Endothelial cell of umbilical vein (primary cell): ENCODE data around the gene CYSLTR1. TPM values are rescaled to one million over a fixed set of nuclear protein-coding genes. Genes with fewer than 3 reads are reported as not detected.

Experiments
- BruUV-seq: library from RNA; stranded (reverse); fragments of 400-500 nt; replicated peaks from 2 replicates; lab custom pipeline; 2021; lab: Mats Ljungman, UMichigan
- CTCF ChIA-PET: fragments of 300-600, 350-600 bp; sonication (Branson Sonifier 250); formaldehyde crosslinking; loops from one replicate; lab custom pipeline; 2021; ENCODE audit warnings: antibody characterized with exemption, inconsistent platforms; lab: Charles Lee
- POLR2A ChIA-PET: fragments of 300-600, 350-600 bp; sonication (Branson Sonifier 250); formaldehyde crosslinking; loops from one replicate; lab custom pipeline; 2021; ENCODE audit warnings: antibody characterized with exemption, inconsistent platforms; lab: Charles Lee
- DNase-seq: peaks from one replicate; pipeline ENCODE4 v3.0.0-alpha.2; 2011; ENCODE audit warnings: low read depth, low spot score
- FAIRE-seq: peaks from 2 replicates; lab custom pipeline; 2011; peaks lifted over from hg19 to GRCh38; lab: Jason Lieb, UNC
- H2AFZ ChIP-seq: 2 replicates; pipeline ENCODE4 v1.6.0; 2012; ENCODE audit warnings: low read depth, low read length, control low read depth, inconsistent platforms
- H3K27ac ChIP-seq: 2 replicates; pipeline ENCODE4 v1.5.1; 2011; ENCODE audit warnings: low read depth, mild to moderate bottlenecking, control low read depth, low read length, moderate library complexity; ENCODE audit not compliant: insufficient read depth
- H3K27me3 ChIP-seq, 2 experiments: 2 replicates each; pipeline versions ENCODE4 v1.6.0 to v1.6.1; 2011; ENCODE audit warnings: low read length in 2 of 2, mixed read lengths in 1 of 2; ENCODE audit not compliant: control insufficient read depth in 2 of 2, insufficient read depth in 2 of 2
- H3K36me3 ChIP-seq, 2 experiments: 2 replicates in 1 of 2; 3 replicates in 1 of 2; pipeline ENCODE4 v1.5.1; 2011; ENCODE audit warnings: low read length in 2 of 2, mild to moderate bottlenecking in 1 of 2, moderate library complexity in 1 of 2; ENCODE audit not compliant: control insufficient read depth in 2 of 2, insufficient read depth in 2 of 2; ENCODE audit errors: extremely low read depth in 1 of 2
- H3K4me1 ChIP-seq: 3 replicates; pipeline ENCODE4 v1.5.1; 2011; ENCODE audit warnings: mild to moderate bottlenecking, low read length; ENCODE audit not compliant: control insufficient read depth, insufficient read depth; ENCODE audit errors: extremely low read depth
- H3K4me2 ChIP-seq: 2 replicates; pipeline ENCODE4 v1.6.1; 2011; ENCODE audit warnings: low read length, control low read depth, mixed read lengths; ENCODE audit not compliant: insufficient read depth
- H3K4me3 ChIP-seq, 3 experiments: fragments of 200-600 bp in 1 of 3; sonication (generic), shearing (Covaris generic) in 1 of 3; replicated peaks in 1 of 3; 2 replicates each; pipeline ENCODE4 v1.5.1; 2011 to 2016; ENCODE audit warnings: control low read depth in 3 of 3, low read length in 3 of 3, mild to moderate bottlenecking in 2 of 3, inconsistent platforms in 1 of 3, low read depth in 1 of 3, moderate library complexity in 1 of 3; ENCODE audit not compliant: insufficient read depth in 1 of 3
- H3K79me2 ChIP-seq: 2 replicates; pipeline ENCODE4 v1.6.0; 2012; ENCODE audit warnings: low read length, inconsistent platforms; ENCODE audit not compliant: control insufficient read depth, insufficient read depth
- H3K9ac ChIP-seq: replicated peaks from 2 replicates; pipeline ENCODE3; 2011; ENCODE audit warnings: low read length, control low read depth; ENCODE audit not compliant: insufficient read depth; ENCODE audit errors: extremely low read depth
- H3K9me1 ChIP-seq: replicated peaks from 3 replicates; pipeline ENCODE4 v1.6.0; 2011; ENCODE audit warnings: mild to moderate bottlenecking, low read length; ENCODE audit not compliant: control insufficient read depth, insufficient read depth; ENCODE audit errors: extremely low read depth
- H3K9me3 ChIP-seq: replicated peaks from 2 replicates; pipeline ENCODE4 v1.5.1; 2012; ENCODE audit warnings: low read length, inconsistent platforms; ENCODE audit not compliant: control insufficient read depth, insufficient read depth
- H4K20me1 ChIP-seq: replicated peaks from 2 replicates; pipeline ENCODE3; 2011; ENCODE audit warnings: mild to moderate bottlenecking, low read length; ENCODE audit not compliant: control insufficient read depth, insufficient read depth; ENCODE audit errors: extremely low read depth
- EZH2 ChIP-seq: IDR thresholded peaks from 2 replicates; pipeline ENCODE4 v1.6.1; 2012; ENCODE audit warnings: borderline replicate concordance, low read depth, mild to moderate bottlenecking, moderate library complexity, low read length, inconsistent platforms; ENCODE audit not compliant: severe bottlenecking
- FOS ChIP-seq: IDR thresholded peaks from 2 replicates; pipeline ENCODE4 v1.6.1; 2011; ENCODE audit warnings: mild to moderate bottlenecking, low read length, moderate library complexity, borderline replicate concordance; ENCODE audit not compliant: insufficient read depth
- GATA2 ChIP-seq: IDR thresholded peaks from 2 replicates; pipeline ENCODE4 v1.7.0; 2011; ENCODE audit warnings: low read depth, mild to moderate bottlenecking, moderate library complexity, mixed read lengths, low read length; ENCODE audit not compliant: insufficient read length, insufficient read depth
- JUN ChIP-seq: IDR thresholded peaks from 2 replicates; pipeline ENCODE4 v1.6.1; 2011; ENCODE audit warnings: borderline replicate concordance, low read depth; ENCODE audit not compliant: insufficient read length, insufficient read depth
- MAX ChIP-seq: IDR thresholded peaks from 2 replicates; pipeline ENCODE4 v1.6.1; 2011; ENCODE audit not compliant: insufficient read depth, insufficient read length
- MYC ChIP-seq: IDR thresholded peaks from one replicate; pipeline ENCODE4 v1.6.1; 2011; ENCODE audit warnings: mild to moderate bottlenecking, low read depth, low read length
- POLR2A ChIP-seq: IDR thresholded peaks from 2 replicates; pipeline ENCODE4 v1.6.1; 2012; ENCODE audit warnings: low read depth, mild to moderate bottlenecking, control low read depth, low read length
- POLR2AphosphoS5 ChIP-seq: IDR thresholded peaks from 2 replicates; pipeline ENCODE4 v1.6.1; 2012; ENCODE audit warnings: low read depth, mild to moderate bottlenecking, control low read depth, low read length, moderate library complexity; ENCODE audit not compliant: insufficient read depth
- dilution Hi-C: fragments of 300-500 bp; cut with MboI; formaldehyde crosslinking; loops from one replicate; pipeline ENCODE4 v1.15.0; 2019; ENCODE audit warnings: low sequenced_read_pairs; ENCODE audit not compliant: extremely low pct_ligation_motif_present
- intact Hi-C: fragments of 100-400 bp; cut with micrococcal nuclease; formaldehyde crosslinking; loops from one replicate; pipeline ENCODE4 v1.10.0; 2022
- polyA plus RNA-seq, 4 experiments: library from polyadenylated mRNA; depleted of rRNA in 3 of 4; stranded (reverse) in 3 of 4; unstranded in 1 of 4; fragments of >200 nt; gene quantifications; 2 replicates each; pipeline versions ENCODE4 v1.2.1 to v1.2.3, GENCODE V29; 2011 to 2012; ENCODE audit warnings: missing spikeins in 1 of 4
- total RNA-seq: library from RNA; stranded (reverse); gene quantifications from 2 replicates; pipeline ENCODE4 v1.2.3, GENCODE V29; 2021
- TF ChIP-seq, protein P1 (sequence below), 2 donors: IDR thresholded peaks; 1 replicate in 1 of 2; 2 replicates in 1 of 2; pipeline ENCODE4 v1.5.1; 2011; ENCODE audit warnings: low read length in 2 of 2, mild to moderate bottlenecking in 2 of 2, moderate library complexity in 2 of 2, control low read depth in 1 of 2, inconsistent platforms in 1 of 2, low read depth in 1 of 2; ENCODE audit not compliant: insufficient read depth in 1 of 2; ENCODE audit errors: extremely low read depth in 1 of 2

Gene CYSLTR1
- total and polyA plus RNA-seq, 2 donors (not counting 3 experiments of a cell fraction or from before 2014, with no cell fraction given) = not detected

GRCh38 chrX:78331708-78332107 is 4.3 kb upstream of the CYSLTR1 start:
- TF ChIP-seq EZH2 (no peak), GATA2 (no peak), MAX (no peak), POLR2A (no peak), JUN (no peak), MYC (no peak), FOS (no peak), POLR2AphosphoS5 (no peak)
- no peaks in the 10 kb centered on the region for H3K36me3 ChIP-seq
- no peaks in the 10 kb centered on the region for H4K20me1 ChIP-seq
- H3K79me2 ChIP-seq = no peaks in the 10 kb centered on the region
- BruUV-seq = no TSS peak
- H2AFZ ChIP-seq = no peak overlapping the region
- H3K9me1 ChIP-seq = no peaks in the 10 kb centered on the region
- H3K27ac ChIP-seq = no peak overlapping the region
- no peak overlapping the region for H3K4me3 ChIP-seq
- no peaks in the 10 kb centered on the region for H3K9me3 ChIP-seq
- no peak overlapping the region for H3K4me2 ChIP-seq
- dilution Hi-C loops = no loop called here
- H3K27me3 ChIP-seq = no peaks in the 10 kb centered on the region
- intact Hi-C loops = no loop called here
- ChIA-PET POLR2A (no interaction called here), CTCF (no interaction called here)
- H3K9ac ChIP-seq = no peak overlapping the region
- no peaks in the 10 kb centered on the region for H3K4me1 ChIP-seq
- DNase-seq (no peak), FAIRE-seq (no peak)

DNA sequence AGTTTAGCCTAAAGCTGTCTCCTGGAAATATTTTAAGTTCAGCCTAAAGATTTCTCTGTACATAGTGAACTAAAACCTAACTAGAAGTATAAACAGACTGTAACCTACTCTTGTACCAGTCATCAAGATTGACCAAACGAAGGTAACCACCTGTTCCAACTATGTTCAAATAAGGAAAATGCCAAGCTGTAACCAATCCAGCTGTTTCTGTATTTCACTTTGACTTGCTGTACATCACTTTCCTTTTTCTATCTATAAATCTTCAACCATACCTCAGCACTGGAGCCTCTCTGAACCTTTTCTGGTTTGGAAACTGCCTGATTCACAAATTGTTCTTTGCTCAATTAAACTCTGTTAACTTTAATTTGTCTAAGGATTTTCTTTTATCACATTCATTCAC is 3.1 kb upstream of the CYSLTR1 start:
- Histone ChIP-seq H3K9ac (no peak overlapping the region), H3K4me3 (no peak overlapping the region), H3K27me3 (no peaks in the 10 kb centered on the region), H3K79me2 (no peaks in the 10 kb centered on the region), H2AFZ (no peak overlapping the region), H3K9me3 (no peaks in the 10 kb centered on the region), H4K20me1 (no peaks in the 10 kb centered on the region), H3K4me2 (no peak overlapping the region), H3K9me1 (no peaks in the 10 kb centered on the region), H3K27ac (no peak overlapping the region), H3K4me1 (no peaks in the 10 kb centered on the region), H3K36me3 (no peaks in the 10 kb centered on the region)
- DNase-seq (no peak), FAIRE-seq (no peak)
- BruUV-seq = no TSS peak
- intact Hi-C loops = no loop called here
- ChIA-PET POLR2A (no interaction called here), CTCF (no interaction called here)
- no peak for TF ChIP-seq GATA2
- no peak for TF ChIP-seq FOS
- TF ChIP-seq EZH2 = no peak
- TF ChIP-seq MYC = no peak
- TF ChIP-seq, protein P1, sequence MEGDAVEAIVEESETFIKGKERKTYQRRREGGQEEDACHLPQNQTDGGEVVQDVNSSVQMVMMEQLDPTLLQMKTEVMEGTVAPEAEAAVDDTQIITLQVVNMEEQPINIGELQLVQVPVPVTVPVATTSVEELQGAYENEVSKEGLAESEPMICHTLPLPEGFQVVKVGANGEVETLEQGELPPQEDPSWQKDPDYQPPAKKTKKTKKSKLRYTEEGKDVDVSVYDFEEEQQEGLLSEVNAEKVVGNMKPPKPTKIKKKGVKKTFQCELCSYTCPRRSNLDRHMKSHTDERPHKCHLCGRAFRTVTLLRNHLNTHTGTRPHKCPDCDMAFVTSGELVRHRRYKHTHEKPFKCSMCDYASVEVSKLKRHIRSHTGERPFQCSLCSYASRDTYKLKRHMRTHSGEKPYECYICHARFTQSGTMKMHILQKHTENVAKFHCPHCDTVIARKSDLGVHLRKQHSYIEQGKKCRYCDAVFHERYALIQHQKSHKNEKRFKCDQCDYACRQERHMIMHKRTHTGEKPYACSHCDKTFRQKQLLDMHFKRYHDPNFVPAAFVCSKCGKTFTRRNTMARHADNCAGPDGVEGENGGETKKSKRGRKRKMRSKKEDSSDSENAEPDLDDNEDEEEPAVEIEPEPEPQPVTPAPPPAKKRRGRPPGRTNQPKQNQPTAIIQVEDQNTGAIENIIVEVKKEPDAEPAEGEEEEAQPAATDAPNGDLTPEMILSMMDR (IDR thresholded peaks at IDR 0.05; ENCODE audit: extremely low read depth in 1 of 2, insufficient read depth in 1 of 2, low read depth in 1 of 2, low read length in 2 of 2) = no peak
- no peak for TF ChIP-seq POLR2AphosphoS5
- no peak for TF ChIP-seq POLR2A
- TF ChIP-seq MAX = no peak
- TF ChIP-seq JUN = no peak
- dilution Hi-C loops = no loop called here
